Activated B cell treated with CpG ODN at 0.5 μM for 24 hours (primary cell): ENCODE results near the gene ASXL1. TPM values are rescaled to one million over a fixed set of nuclear protein-coding genes. Genes with fewer than 3 reads are reported as not detected.

Experiments
- ATAC-seq: fragments of 200-7000 bp; cut with Tn5 transposase; one replicate; pipeline ENCODE4 v1.10.0; 2021; ENCODE audit warnings: low read depth, mild to moderate bottlenecking, moderate library complexity
- CTCF ChIA-PET: fragments of 350-600 bp; sonication (Branson Sonifier 250); formaldehyde crosslinking; loops from one replicate; lab custom pipeline; 2021; ENCODE audit warnings: antibody characterized with exemption; lab: Charles Lee
- POLR2A ChIA-PET: fragments of 350-600 bp; sonication (Branson Sonifier 250); formaldehyde crosslinking; loops from one replicate; lab custom pipeline; 2021; ENCODE audit warnings: antibody characterized with exemption; lab: Charles Lee
- DNase-seq: peaks from one replicate; pipeline ENCODE4 v3.0.0; 2022
- H3K27ac Mint-ChIP-seq: one replicate; pipeline ENCODE4 v1.8.0; 2020; ENCODE audit warnings: mixed read lengths
- H3K27me3 Mint-ChIP-seq: one replicate; pipeline ENCODE4 v1.8.0; 2021; ENCODE audit warnings: mixed read lengths
- H3K36me3 Mint-ChIP-seq: one replicate; pipeline ENCODE4 v1.8.0; 2021; ENCODE audit warnings: low read depth, mixed read lengths
- H3K4me1 Mint-ChIP-seq: one replicate; pipeline ENCODE4 v1.8.0; 2021; ENCODE audit warnings: mixed read lengths
- H3K4me3 Mint-ChIP-seq: one replicate; pipeline ENCODE4 v1.8.0; 2020; ENCODE audit warnings: mild to moderate bottlenecking, mixed read lengths
- H3K9me3 Mint-ChIP-seq: one replicate; pipeline ENCODE4 v1.8.0; 2020; ENCODE audit warnings: mixed read lengths
- intact Hi-C: fragments of 100-400 bp; cut with micrococcal nuclease; formaldehyde crosslinking; loops from one replicate; pipeline ENCODE4 v1.15.1; 2024
- total RNA-seq: library from RNA; stranded (reverse); gene quantifications from 2 replicates; pipeline ENCODE4 v1.2.3, GENCODE V29; 2022
- TF ChIP-seq, protein P1 (sequence below): fragments of 200-600 bp; IDR thresholded peaks from one replicate; pipeline ENCODE4 v1.8.0; 2022; ENCODE audit warnings: antibody characterized with exemption, mild to moderate bottlenecking

The ASXL1 gene
- total RNA-seq, 1 donor from 2014 or later, result 169 TPM

- Mint-ChIP-seq H3K36me3 (peaks cover 19% of the 10 kb centered on the region), H3K4me3 (peak overlapping the region; percentile 98), H3K27ac (peak overlapping the region; percentile 100), H3K27me3 (no peaks in the 10 kb centered on the region), H3K9me3 (no peaks in the 10 kb centered on the region), H3K4me1 (peaks cover 64% of the 10 kb centered on the region)
- ATAC-seq, result no peak
- TF ChIP-seq, protein P1, sequence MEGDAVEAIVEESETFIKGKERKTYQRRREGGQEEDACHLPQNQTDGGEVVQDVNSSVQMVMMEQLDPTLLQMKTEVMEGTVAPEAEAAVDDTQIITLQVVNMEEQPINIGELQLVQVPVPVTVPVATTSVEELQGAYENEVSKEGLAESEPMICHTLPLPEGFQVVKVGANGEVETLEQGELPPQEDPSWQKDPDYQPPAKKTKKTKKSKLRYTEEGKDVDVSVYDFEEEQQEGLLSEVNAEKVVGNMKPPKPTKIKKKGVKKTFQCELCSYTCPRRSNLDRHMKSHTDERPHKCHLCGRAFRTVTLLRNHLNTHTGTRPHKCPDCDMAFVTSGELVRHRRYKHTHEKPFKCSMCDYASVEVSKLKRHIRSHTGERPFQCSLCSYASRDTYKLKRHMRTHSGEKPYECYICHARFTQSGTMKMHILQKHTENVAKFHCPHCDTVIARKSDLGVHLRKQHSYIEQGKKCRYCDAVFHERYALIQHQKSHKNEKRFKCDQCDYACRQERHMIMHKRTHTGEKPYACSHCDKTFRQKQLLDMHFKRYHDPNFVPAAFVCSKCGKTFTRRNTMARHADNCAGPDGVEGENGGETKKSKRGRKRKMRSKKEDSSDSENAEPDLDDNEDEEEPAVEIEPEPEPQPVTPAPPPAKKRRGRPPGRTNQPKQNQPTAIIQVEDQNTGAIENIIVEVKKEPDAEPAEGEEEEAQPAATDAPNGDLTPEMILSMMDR, result no peak
- CTCF ChIA-PET, result interaction anchor here (1.1 to 1.5 kb wide), 2 partner anchors 24 to 71 kb away, joined by 3 to 4 read pairs; no protein-coding TSS in a partner anchor
- intact Hi-C loops, result loop anchor here (1.0 to 10.0 kb wide), 8 partner anchors 13 to 1946 kb away; partner anchors contain the start of genes AHCY, BCL2L1, HCK and RALY
- POLR2A ChIA-PET, result interaction anchor here (0.6 to 4.7 kb wide), 11 partner anchors 11 to 321 kb away, joined by 3 to 40 read pairs (median 7); no protein-coding TSS in a partner anchor
- DNase-seq, result no peak
Observed at GRCh38 chr20:32356622-32357374, 1.3 kb upstream of the ASXL1 start.

- H3K4me3 Mint-ChIP-seq, result peak overlapping the region; percentile 98
- peak overlapping the region; percentile 100 for H3K27ac Mint-ChIP-seq
- H3K4me1 Mint-ChIP-seq, result peaks cover 70% of the 10 kb centered on the region
- ChIA-PET CTCF (interaction anchor here (1.0 to 1.5 kb wide), 3 partner anchors 24 to 295 kb away, joined by 3 to 4 read pairs (median 3); no protein-coding TSS in a partner anchor), POLR2A (interaction anchor here (0.6 to 4.7 kb wide), 20 partner anchors 11 to 1197 kb away, joined by 3 to 40 read pairs (median 5); partner anchors contain the start of gene TM9SF4)
- peaks cover 19% of the 10 kb centered on the region for H3K36me3 Mint-ChIP-seq
- ATAC-seq (no peak), DNase-seq (no peak)
- H3K9me3 Mint-ChIP-seq, result no peaks in the 10 kb centered on the region
- no peaks in the 10 kb centered on the region for H3K27me3 Mint-ChIP-seq
- TF ChIP-seq, protein P1, result no peak
- intact Hi-C loops, result loop anchor here (1.0 to 10.0 kb wide), 8 partner anchors 12 to 1945 kb away; partner anchors contain the start of genes AHCY, BCL2L1, HCK and RALY
Observed at GRCh38 chr20:32357375-32357868, 709 bp upstream of the ASXL1 start.

- Mint-ChIP-seq H3K27ac (peak overlapping the region; percentile 41), H3K4me3 (no peak overlapping the region), H3K9me3 (no peaks in the 10 kb centered on the region), H3K4me1 (peaks cover 82% of the 10 kb centered on the region), H3K36me3 (peaks cover 19% of the 10 kb centered on the region), H3K27me3 (no peaks in the 10 kb centered on the region)
- ChIA-PET CTCF (interaction anchor here (2.0 kb wide), 1 partner anchor 21 kb away, joined by 9 read pairs; no protein-coding TSS in a partner anchor), POLR2A (interaction anchor here (0.6 to 4.7 kb wide), 15 partner anchors 10 to 306 kb away, joined by 3 to 40 read pairs (median 5); partner anchors contain the start of gene KIF3B)
- intact Hi-C loops, result loop anchor here (1.0 to 10.0 kb wide), 8 partner anchors 82 to 1944 kb away; partner anchors contain the start of genes AHCY, BCL2L1, HCK and KIF3B
- DNase-seq, result no peak
- ATAC-seq, result no peak
- TF ChIP-seq, protein P1, result no peak
Observed at GRCh38 chr20:32358632-32358882, 426 bp downstream of the ASXL1 start.

DNA sequence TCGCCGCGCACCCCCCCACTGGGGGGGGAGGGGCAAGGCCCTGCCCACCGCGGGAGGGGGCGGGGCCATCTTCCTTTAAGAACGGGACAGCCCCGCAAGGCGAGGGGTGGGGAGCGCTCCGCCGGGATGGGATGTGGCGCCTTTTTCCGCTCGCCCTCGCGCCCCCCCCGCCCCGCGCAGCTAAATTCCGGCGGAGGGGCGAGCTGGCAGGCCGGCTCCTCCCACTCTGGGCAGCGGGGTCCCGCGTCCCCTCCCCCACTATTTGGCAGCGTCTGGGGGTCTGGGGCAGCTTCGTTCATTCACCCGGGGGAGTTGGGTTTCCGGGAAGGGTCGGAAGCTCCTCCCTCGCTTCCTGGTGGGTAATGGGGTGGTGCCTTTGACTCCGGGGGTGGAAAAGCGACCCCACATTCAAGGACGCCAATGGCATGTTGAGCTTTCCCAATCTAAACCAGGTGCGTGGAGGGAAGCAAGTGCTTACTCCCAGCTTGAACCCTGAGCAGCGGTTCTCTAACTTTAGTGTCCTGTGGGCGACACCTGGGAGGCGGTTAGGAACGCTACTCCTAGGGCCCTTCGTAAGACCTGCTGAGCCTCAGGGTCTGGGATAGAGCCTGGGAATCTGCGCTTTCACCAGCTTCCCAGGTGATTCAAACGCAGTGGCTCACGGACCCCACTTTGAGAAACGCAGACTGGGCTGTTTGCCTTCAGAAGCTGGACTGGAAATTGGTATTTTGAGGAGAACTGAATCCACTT, 927 bp downstream of the ASXL1 start:
- H3K36me3 Mint-ChIP-seq, result peaks cover 19% of the 10 kb centered on the region
- peaks cover 83% of the 10 kb centered on the region for H3K4me1 Mint-ChIP-seq
- H3K4me3 Mint-ChIP-seq, result peak overlapping the region; percentile 89
- intact Hi-C loops, result loop anchor here (1.0 to 10.0 kb wide), 8 partner anchors 82 to 1943 kb away; partner anchors contain the start of genes AHCY, BCL2L1, HCK and KIF3B
- H3K27me3 Mint-ChIP-seq, result no peaks in the 10 kb centered on the region
- POLR2A ChIA-PET, result interaction anchor here (0.5 to 4.7 kb wide), 21 partner anchors 9 to 343 kb away, joined by 3 to 40 read pairs (median 5); partner anchors contain the start of gene KIF3B
- CTCF ChIA-PET, result interaction anchor here (2.0 kb wide), 1 partner anchor 22 kb away, joined by 9 read pairs; no protein-coding TSS in a partner anchor
- H3K9me3 Mint-ChIP-seq, result no peaks in the 10 kb centered on the region
- ATAC-seq (peak; percentile 19), DNase-seq (peak; percentile 71)
- H3K27ac Mint-ChIP-seq, result peak overlapping the region; percentile 86
- TF ChIP-seq, protein P1, result no peak
